HepG2 (cell line): ENCODE results near the gene EBF3. TPM values are rescaled to one million over a fixed set of nuclear protein-coding genes. Genes with fewer than 3 reads are reported as not detected.

Source experiments
- ARID4A ChIP-seq: sonication (generic); formaldehyde crosslinking; IDR thresholded peaks from 2 replicates; pipeline ENCODE4 v1.5.0; 2020; ENCODE audit warnings: mild to moderate bottlenecking, missing genetic modification reagents, borderline replicate concordance
- HIVEP1 ChIP-seq: sonication (generic); formaldehyde crosslinking; IDR thresholded peaks from 2 replicates; pipeline ENCODE4 v1.4.0; 2020; ENCODE audit warnings: mild to moderate bottlenecking, missing genetic modification reagents
- KDM5B ChIP-seq: sonication (generic); formaldehyde crosslinking; IDR thresholded peaks from 2 replicates; pipeline ENCODE4 v1.4.0; 2020; ENCODE audit warnings: missing genetic modification reagents, mild to moderate bottlenecking, borderline replicate concordance
- LRRFIP1 ChIP-seq: sonication (generic); formaldehyde crosslinking; conservative IDR thresholded peaks from 2 replicates; pipeline ENCODE4 v1.4.0; 2020; ENCODE audit warnings: missing genetic modification reagents
- polyA plus RNA-seq, 8 experiments: library from polyadenylated mRNA; depleted of rRNA in 3 of 8; stranded (reverse) in 7 of 8; unstranded in 1 of 8; fragments of >200 nt; fragmentation: Illumina TruSeq in 4 of 8; extraction: Trizol in 4 of 8; gene quantifications; 2 replicates each; pipeline versions ENCODE4 v1.2.1 to v1.2.3, GENCODE V29; 2011 to 2016; ENCODE audit warnings: low read depth in 4 of 8, missing spikeins in 1 of 8, mixed read lengths in 1 of 8; ENCODE audit not compliant: insufficient read depth in 1 of 8
- total RNA-seq, 5 experiments: library from RNA; depleted of rRNA; stranded (reverse); fragments of >200 nt; fragmentation: Illumina TruSeq; extraction: Trizol; gene quantifications; 2 replicates each; pipeline ENCODE4 v1.2.3, GENCODE V29; 2016; ENCODE audit warnings: low read depth in 1 of 5
- TF ChIP-seq, protein P1 (sequence below): sonication (generic); formaldehyde crosslinking; IDR thresholded peaks from 2 replicates; pipeline ENCODE4 v1.5.0; 2020; ENCODE audit warnings: missing genetic modification reagents, mild to moderate bottlenecking, borderline replicate concordance
- TF ChIP-seq, protein P2 (sequence below): sonication (generic); formaldehyde crosslinking; IDR thresholded peaks from 2 replicates; pipeline ENCODE4 v1.8.0; 2022; ENCODE audit warnings: mild to moderate bottlenecking, missing genetic modification reagents, moderate library complexity

The EBF3 gene
- total and polyA plus RNA-seq, 2 of the 13 experiments (the other 11 are each of a cell fraction or from before 2014, with no cell fraction given): not detected

GRCh38 chr10:129882291-129883010 is 81.6 kb downstream of the EBF3 start (continued):
- TF ChIP-seq, protein P1, sequence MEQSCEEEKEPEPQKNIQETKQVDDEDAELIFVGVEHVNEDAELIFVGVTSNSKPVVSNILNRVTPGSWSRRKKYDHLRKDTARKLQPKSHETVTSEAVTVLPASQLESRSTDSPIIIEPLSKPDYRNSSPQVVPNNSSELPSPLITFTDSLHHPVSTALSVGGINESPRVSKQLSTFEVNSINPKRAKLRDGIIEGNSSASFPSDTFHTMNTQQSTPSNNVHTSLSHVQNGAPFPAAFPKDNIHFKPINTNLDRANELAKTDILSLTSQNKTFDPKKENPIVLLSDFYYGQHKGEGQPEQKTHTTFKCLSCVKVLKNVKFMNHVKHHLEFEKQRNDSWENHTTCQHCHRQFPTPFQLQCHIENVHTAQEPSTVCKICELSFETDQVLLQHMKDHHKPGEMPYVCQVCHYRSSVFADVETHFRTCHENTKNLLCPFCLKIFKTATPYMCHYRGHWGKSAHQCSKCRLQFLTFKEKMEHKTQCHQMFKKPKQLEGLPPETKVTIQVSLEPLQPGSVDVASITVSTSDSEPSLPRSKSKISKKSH (CRISPR knock-in tag): no peak
- TF ChIP-seq LRRFIP1 (CRISPR knock-in tag): no peak
- TF ChIP-seq KDM5B: no peak
- TF ChIP-seq ARID4A (CRISPR knock-in tag): no peak
- TF ChIP-seq, protein P2, sequence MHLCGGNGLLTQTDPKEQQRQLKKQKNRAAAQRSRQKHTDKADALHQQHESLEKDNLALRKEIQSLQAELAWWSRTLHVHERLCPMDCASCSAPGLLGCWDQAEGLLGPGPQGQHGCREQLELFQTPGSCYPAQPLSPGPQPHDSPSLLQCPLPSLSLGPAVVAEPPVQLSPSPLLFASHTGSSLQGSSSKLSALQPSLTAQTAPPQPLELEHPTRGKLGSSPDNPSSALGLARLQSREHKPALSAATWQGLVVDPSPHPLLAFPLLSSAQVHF (CRISPR knock-in tag): no peak
- no peak for TF ChIP-seq HIVEP1
